Activated naive CD8-positive, alpha-beta T cell treated with anti-CD3 and anti-CD28 coated beads, Interleukin-2, amount 10 ng/mL, durations not matched to agents 7 days and 5 days (primary cell): Measurements from ENCODE around the gene CNOT6. TPM values are rescaled to one million over a fixed set of nuclear protein-coding genes. Genes with fewer than 3 reads are reported as not detected.
"Not testable (repeated sequence)": the region's sequence is repeated elsewhere in the genome, so short reads cannot be mapped to it uniquely, and the experiment has no call there.

Experiments
- ATAC-seq: fragments of 150-1000 bp; cut with Tn5 transposase; one replicate; pipeline ENCODE4 v1.10.0; 2021; ENCODE audit warnings: low read depth, moderate library complexity
- POLR2A ChIA-PET: fragments of 350-600 bp; sonication (Branson Sonifier 250); formaldehyde crosslinking; loops from one replicate; lab custom pipeline; 2021; ENCODE audit warnings: antibody characterized with exemption; lab: Charles Lee
- DNase-seq: peaks from one replicate; pipeline ENCODE4 v3.0.0; 2021
- H3K27ac Mint-ChIP-seq: one replicate; pipeline ENCODE4 v1.8.0; 2022; ENCODE audit warnings: mild to moderate bottlenecking, mixed read lengths
- H3K27me3 Mint-ChIP-seq: one replicate; pipeline ENCODE4 v1.8.0; 2022; ENCODE audit warnings: mild to moderate bottlenecking, moderate library complexity, mixed read lengths
- H3K36me3 Mint-ChIP-seq: one replicate; pipeline ENCODE4 v1.8.0; 2021; ENCODE audit warnings: mild to moderate bottlenecking, mixed read lengths
- H3K4me1 Mint-ChIP-seq: one replicate; pipeline ENCODE4 v1.8.0; 2021; ENCODE audit warnings: mixed read lengths
- H3K4me3 Mint-ChIP-seq: one replicate; pipeline ENCODE4 v1.8.0; 2022; ENCODE audit warnings: mild to moderate bottlenecking, moderate library complexity, mixed read lengths
- H3K9me3 Mint-ChIP-seq: one replicate; pipeline ENCODE4 v1.8.0; 2021; ENCODE audit warnings: mixed read lengths
- total RNA-seq, 2 experiments: library from RNA; stranded (reverse); gene quantifications; one replicate each; pipeline ENCODE4 v1.2.3, GENCODE V29; 2021

CNOT6 gene
- total RNA-seq, 2 experiments from 2014 or later = 37.5 to 43.3 TPM

GRCh38 chr5:180486636-180487149 lies 7.5 kb upstream of the CNOT6 start:
- ATAC-seq = no peak
- no peaks in the 10 kb centered on the region for H3K36me3 Mint-ChIP-seq

GRCh38 chr5:180487556-180487955 lies 6.6 kb upstream of the CNOT6 start:
- no peaks in the 10 kb centered on the region for H3K9me3 Mint-ChIP-seq
- H3K4me1 Mint-ChIP-seq = peaks cover 4% of the 10 kb centered on the region
- peaks cover 2% of the 10 kb centered on the region for H3K27me3 Mint-ChIP-seq
- POLR2A ChIA-PET = interaction anchor here (0.5 kb wide), 1 partner anchor 194 kb away, joined by 7 read pairs; no protein-coding TSS in a partner anchor
- no peak for DNase-seq
- H3K36me3 Mint-ChIP-seq = peaks cover 2% of the 10 kb centered on the region
- ATAC-seq = no peak
- H3K27ac Mint-ChIP-seq = no peak overlapping the region
- H3K4me3 Mint-ChIP-seq = no peak overlapping the region

More at GRCh38 chr5:180486636-180487149, 7.5 kb upstream of the CNOT6 start:
- POLR2A ChIA-PET = interaction anchor here (0.5 kb wide), 1 partner anchor 194 kb away, joined by 7 read pairs; no protein-coding TSS in a partner anchor
- Mint-ChIP-seq H3K9me3 (no peaks in the 10 kb centered on the region), H3K27me3 (peaks cover 2% of the 10 kb centered on the region), H3K4me3 (no peak overlapping the region), H3K27ac (no peak overlapping the region), H3K4me1 (peaks cover under 1% of the 10 kb centered on the region)
- no peak for DNase-seq

- Mint-ChIP-seq H3K4me1 (peaks cover 26% of the 10 kb centered on the region), H3K27ac (no peak overlapping the region), H3K4me3 (no peak overlapping the region), H3K36me3 (peaks cover 9% of the 10 kb centered on the region), H3K27me3 (no peaks in the 10 kb centered on the region), H3K9me3 (no peaks in the 10 kb centered on the region)
- DNase-seq (no peak), ATAC-seq (no peak)
- POLR2A ChIA-PET = no interaction called here
Measured at GRCh38 chr5:180491496-180491895, 2.7 kb upstream of the CNOT6 start.

DNA sequence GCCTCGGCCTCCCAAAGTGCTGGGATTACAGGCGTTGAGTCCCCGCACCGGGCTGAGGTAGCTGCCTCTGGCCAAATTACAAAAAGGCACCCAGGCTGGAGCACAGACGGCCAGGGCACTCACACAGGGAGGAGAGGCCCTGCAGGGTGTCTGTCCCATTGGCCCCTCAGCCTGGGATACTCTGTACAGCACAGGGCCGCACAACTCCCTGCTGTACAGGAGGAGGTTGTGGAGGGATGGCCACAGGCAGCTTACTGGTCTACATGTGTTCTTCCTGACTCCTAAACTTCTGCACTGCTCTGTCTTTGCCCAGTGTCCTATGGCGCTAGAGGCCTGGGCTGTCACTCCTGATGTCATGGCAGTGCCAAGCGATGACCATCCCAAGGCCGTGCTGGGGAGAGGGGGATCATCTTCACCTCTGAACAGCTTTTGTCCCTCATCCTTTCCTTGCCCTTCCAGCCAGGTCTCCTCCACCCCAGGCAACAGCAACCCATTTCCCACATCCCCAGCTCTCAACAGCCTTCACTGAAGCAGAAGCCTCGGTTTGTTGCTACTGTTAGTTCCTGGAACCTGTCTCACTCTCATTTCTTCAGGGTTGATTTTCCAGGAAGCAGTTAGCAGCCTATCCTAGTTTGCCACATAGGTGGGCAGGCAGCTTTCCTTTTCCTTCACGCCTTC lies 1.8 kb upstream of the CNOT6 start:
- peak overlapping the region; percentile 86 for H3K4me3 Mint-ChIP-seq
- peaks cover 9% of the 10 kb centered on the region for H3K36me3 Mint-ChIP-seq
- peak overlapping the region; percentile 97 for H3K27ac Mint-ChIP-seq
- H3K27me3 Mint-ChIP-seq = no peaks in the 10 kb centered on the region
- H3K4me1 Mint-ChIP-seq = peaks cover 26% of the 10 kb centered on the region
- no peaks in the 10 kb centered on the region for H3K9me3 Mint-ChIP-seq
- DNase-seq = no peak
- no peak for ATAC-seq
- POLR2A ChIA-PET = interaction anchor here (0.6 kb wide), 1 partner anchor 679 kb away, joined by 5 read pairs; no protein-coding TSS in a partner anchor

- no peaks in the 10 kb centered on the region for H3K9me3 Mint-ChIP-seq
- H3K4me3 Mint-ChIP-seq = peak overlapping the region; percentile 86
- H3K27ac Mint-ChIP-seq = peak overlapping the region; percentile 97
- POLR2A ChIA-PET = interaction anchor here (0.7 to 1.0 kb wide), 2 partner anchors 15 to 141 kb away, joined by 3 to 4 read pairs; no protein-coding TSS in a partner anchor
- ATAC-seq (peak; percentile 35), DNase-seq (peak; percentile 68)
- H3K4me1 Mint-ChIP-seq = peaks cover 32% of the 10 kb centered on the region
- H3K36me3 Mint-ChIP-seq = peaks cover 14% of the 10 kb centered on the region
- H3K27me3 Mint-ChIP-seq = no peaks in the 10 kb centered on the region
Measured at GRCh38 chr5:180494510-180495181, 467 bp downstream of the CNOT6 start.

DNA sequence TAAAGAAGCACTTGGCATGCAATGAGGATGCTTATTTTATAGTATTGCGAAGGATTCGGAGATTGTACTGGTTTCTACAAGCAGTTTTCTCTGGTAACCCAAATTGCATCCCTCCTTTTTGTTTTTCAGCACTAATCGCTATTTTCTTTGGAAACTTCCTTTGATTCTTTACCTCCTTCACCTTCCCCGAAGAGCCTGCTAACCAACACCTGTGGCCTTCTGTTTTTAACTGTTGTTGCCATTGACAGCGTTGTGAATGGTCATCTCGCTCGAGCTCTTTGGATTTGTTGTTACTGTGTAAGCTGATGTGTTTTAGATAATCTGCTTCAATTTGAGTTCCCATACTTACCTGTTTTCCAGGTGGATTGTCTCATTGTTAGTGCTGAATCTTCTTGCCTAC lies 1.1 kb downstream of the CNOT6 start:
- DNase-seq = no peak
- Mint-ChIP-seq H3K9me3 (no peaks in the 10 kb centered on the region), H3K27me3 (no peaks in the 10 kb centered on the region), H3K27ac (peak overlapping the region; percentile 63), H3K4me1 (peaks cover 34% of the 10 kb centered on the region), H3K4me3 (peak overlapping the region; percentile 79), H3K36me3 (peaks cover 15% of the 10 kb centered on the region)
- POLR2A ChIA-PET = interaction anchor here (0.6 to 1.0 kb wide), 3 partner anchors 14 to 365 kb away, joined by 3 to 4 read pairs (median 3); no protein-coding TSS in a partner anchor
- ATAC-seq = no peak

DNA sequence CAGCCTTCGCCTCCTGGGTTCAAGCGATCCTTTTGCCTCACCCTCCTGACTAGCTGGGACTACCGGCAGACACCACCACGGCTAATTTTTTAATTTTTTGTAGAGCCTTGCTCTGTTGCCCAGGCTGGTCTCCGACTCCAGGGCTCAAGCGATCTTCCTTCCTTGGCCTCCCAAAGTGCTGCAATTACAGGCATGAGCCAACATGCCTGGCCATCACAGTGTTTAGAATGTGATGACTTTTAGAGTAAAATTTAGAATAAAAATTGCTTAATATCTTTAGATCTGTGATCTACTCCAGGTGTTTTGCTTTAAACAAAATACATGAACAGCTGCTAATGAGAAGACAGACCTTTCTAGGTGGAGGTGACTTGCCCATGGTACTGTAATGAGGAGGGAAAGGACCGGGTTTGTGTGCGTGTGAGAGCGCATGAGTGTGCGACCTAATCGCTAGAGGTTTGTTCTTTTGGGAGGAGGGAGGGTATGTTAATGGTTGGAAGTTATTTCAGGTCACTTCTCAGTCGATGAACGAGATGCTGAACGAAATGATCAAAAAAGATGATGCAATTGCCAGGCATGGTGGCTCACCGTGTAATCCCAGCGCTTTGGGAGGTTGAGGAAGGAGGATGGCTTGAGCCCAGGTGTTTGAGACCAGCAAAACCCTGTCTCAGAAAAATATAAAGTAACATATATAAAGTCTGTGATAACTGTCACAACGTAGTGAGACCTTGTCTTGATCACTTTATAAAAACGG lies 2.0 kb downstream of the CNOT6 start:
- Mint-ChIP-seq H3K4me1 (peaks cover 34% of the 10 kb centered on the region), H3K36me3 (peaks cover 15% of the 10 kb centered on the region), H3K27ac (no peak overlapping the region), H3K27me3 (no peaks in the 10 kb centered on the region), H3K4me3 (peak overlapping the region; percentile 45), H3K9me3 (no peaks in the 10 kb centered on the region)
- DNase-seq = no peak
- no peak for ATAC-seq
- POLR2A ChIA-PET = interaction anchor here (0.6 kb wide), 1 partner anchor 364 kb away, joined by 3 read pairs; no protein-coding TSS in a partner anchor

DNA sequence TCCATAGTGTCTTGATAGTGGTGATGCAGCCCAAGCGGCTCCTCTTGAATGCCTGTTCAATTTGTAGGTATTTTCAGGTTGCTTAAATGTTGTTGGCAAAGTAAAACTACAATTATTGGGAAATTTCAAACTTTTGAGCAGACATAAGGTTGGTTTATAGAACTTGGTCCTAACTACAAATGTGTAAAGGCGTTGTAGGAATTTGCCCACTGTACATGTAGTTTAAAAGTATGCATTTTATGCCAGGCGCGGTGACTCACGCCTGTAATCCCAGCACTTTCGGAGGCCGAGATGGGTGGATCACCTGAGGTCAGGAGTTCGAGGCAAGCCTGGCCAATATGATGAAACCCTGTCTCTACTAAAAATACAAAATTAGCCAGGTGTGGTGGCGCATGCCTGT lies 2.6 kb downstream of the CNOT6 start:
- DNase-seq, H3K9me3 Mint-ChIP-seq, POLR2A ChIA-PET, ATAC-seq, H3K4me3 Mint-ChIP-seq, H3K27me3 Mint-ChIP-seq, H3K27ac Mint-ChIP-seq: not testable (repeated sequence)
- H3K36me3 Mint-ChIP-seq = peaks cover 15% of the 10 kb centered on the region
- H3K4me1 Mint-ChIP-seq = peaks cover 33% of the 10 kb centered on the region

- Mint-ChIP-seq H3K4me1 (peaks cover 27% of the 10 kb centered on the region), H3K36me3 (peaks cover 13% of the 10 kb centered on the region)
- H3K27me3 Mint-ChIP-seq, H3K27ac Mint-ChIP-seq, H3K9me3 Mint-ChIP-seq, POLR2A ChIA-PET, ATAC-seq, H3K4me3 Mint-ChIP-seq, DNase-seq: not testable (repeated sequence)
Measured at GRCh38 chr5:180497865-180498264, 3.7 kb downstream of the CNOT6 start.

- POLR2A ChIA-PET = no interaction called here
- Mint-ChIP-seq H3K9me3 (no peaks in the 10 kb centered on the region), H3K27me3 (no peaks in the 10 kb centered on the region), H3K36me3 (peaks cover 13% of the 10 kb centered on the region), H3K27ac (no peak overlapping the region), H3K4me1 (peaks cover 22% of the 10 kb centered on the region), H3K4me3 (no peak overlapping the region)
- DNase-seq = no peak
- no peak for ATAC-seq
Measured at GRCh38 chr5:180498378-180498777, 4.2 kb downstream of the CNOT6 start.

DNA sequence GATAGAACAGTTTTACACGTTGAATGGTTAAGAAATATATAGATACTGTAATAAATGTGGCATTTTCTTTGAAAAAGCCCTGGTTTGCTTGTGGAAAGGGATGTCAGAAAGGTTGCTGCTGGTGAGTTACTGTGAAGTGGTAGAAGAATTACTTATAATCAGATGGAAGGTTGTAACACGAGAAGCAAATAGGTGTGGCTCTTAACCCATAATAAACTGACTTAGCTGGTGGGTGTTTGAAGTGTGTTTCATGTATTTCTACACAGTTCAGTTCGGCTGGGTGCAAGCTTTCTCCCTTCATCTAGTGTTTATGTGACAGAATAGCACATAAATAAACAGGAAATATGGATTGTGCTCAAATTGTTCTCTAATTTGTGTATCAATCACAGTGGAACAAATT lies 5.5 kb downstream of the CNOT6 start:
- H3K36me3 Mint-ChIP-seq = peaks cover 17% of the 10 kb centered on the region
- DNase-seq = no peak
- no peak overlapping the region for H3K4me3 Mint-ChIP-seq
- H3K27me3 Mint-ChIP-seq = no peaks in the 10 kb centered on the region
- no peak overlapping the region for H3K27ac Mint-ChIP-seq
- no peak for ATAC-seq
- no peaks in the 10 kb centered on the region for H3K9me3 Mint-ChIP-seq
- H3K4me1 Mint-ChIP-seq = peaks cover 20% of the 10 kb centered on the region
- POLR2A ChIA-PET = no interaction called here

- H3K4me3 Mint-ChIP-seq, DNase-seq, H3K27me3 Mint-ChIP-seq, ATAC-seq, H3K9me3 Mint-ChIP-seq, H3K27ac Mint-ChIP-seq, POLR2A ChIA-PET: not testable (repeated sequence)
- H3K4me1 Mint-ChIP-seq = peaks cover 19% of the 10 kb centered on the region
- peaks cover 17% of the 10 kb centered on the region for H3K36me3 Mint-ChIP-seq
Measured at GRCh38 chr5:180500300-180500699, 6.1 kb downstream of the CNOT6 start.

- POLR2A ChIA-PET = no interaction called here
- Mint-ChIP-seq H3K27me3 (no peaks in the 10 kb centered on the region), H3K4me1 (peaks cover 23% of the 10 kb centered on the region), H3K27ac (no peak overlapping the region), H3K36me3 (peaks cover 34% of the 10 kb centered on the region), H3K4me3 (no peak overlapping the region), H3K9me3 (peaks cover 2% of the 10 kb centered on the region)
- DNase-seq (no peak), ATAC-seq (no peak)
Measured at GRCh38 chr5:180507661-180508060, 13.5 kb downstream of the CNOT6 start.
